ENCODE measurements around the gene ICAM5. TPM values are rescaled to one million over a fixed set of nuclear protein-coding genes. Genes with fewer than 3 reads are reported as not detected.

Gene ICAM5
- total and polyA plus RNA-seq, 9 of the 15 experiments (the other 6 are each of a cell fraction or from before 2014, with no cell fraction given) = 0.10 to 114 (median 13.7) TPM

- TF ChIP-seq ZNF324 (CRISPR knock-in tag; IDR thresholded peaks at IDR 0.05) (0 out of 2 replicates have a peak, but pooled peaks have one; percentile 17), IFI16 (CRISPR knock-in tag; IDR thresholded peaks at IDR 0.05) (no peak), ATF1 (CRISPR knock-in tag; IDR thresholded peaks at IDR 0.05) (no peak), ATF1 (tag; IDR thresholded peaks at IDR 0.05) (no peak), ZSCAN32 (CRISPR knock-in tag; IDR thresholded peaks at IDR 0.05) (no peak), ELF1 (tag; IDR thresholded peaks at IDR 0.05) (no peak), NFIX (CRISPR knock-in tag; IDR thresholded peaks at IDR 0.05; ENCODE audit: low read depth) (no peak), ZFP30 (CRISPR knock-in tag; IDR thresholded peaks at IDR 0.05; ENCODE audit: borderline replicate concordance) (no peak), ZKSCAN8 (CRISPR knock-in tag; IDR thresholded peaks at IDR 0.05) (no peak), HCFC1 (IDR thresholded peaks at IDR 0.05; ENCODE audit: low read depth, low read length) (no peak), ZNF75A (CRISPR knock-in tag; IDR thresholded peaks at IDR 0.05) (no peak), PHTF2 (CRISPR knock-in tag; IDR thresholded peaks at IDR 0.05) (no peak), HDGF (IDR thresholded peaks at IDR 0.05) (no peak), TAL1 (IDR thresholded peaks at IDR 0.05) (no peak), ZFP36 (IDR thresholded peaks at IDR 0.05; ENCODE audit: low read depth, low read length, partially characterized antibody) (no peak), TAF15 (IDR thresholded peaks at IDR 0.05; ENCODE audit: low read depth, low read length) (no peak), PHF20 (IDR thresholded peaks at IDR 0.05; ENCODE audit: partially characterized antibody) (no peak), RFX7 (CRISPR knock-in tag; IDR thresholded peaks at IDR 0.05) (no peak), NEUROD1 (IDR thresholded peaks at IDR 0.05; ENCODE audit: borderline replicate concordance, low read depth, low read length, partially characterized antibody) (no peak), ZFPM2 (CRISPR knock-in tag; IDR thresholded peaks at IDR 0.05) (no peak), NFXL1 (CRISPR knock-in tag; IDR thresholded peaks at IDR 0.05) (no peak), ETS2 (tag; IDR thresholded peaks at IDR 0.05; ENCODE audit: borderline replicate concordance, poor library complexity, severe bottlenecking) (no peak), TEAD2 (tag; IDR thresholded peaks at IDR 0.05) (0 out of 2 replicates have a peak, but pooled peaks have one; percentile 9), BRCA1 (IDR thresholded peaks at IDR 0.05) (no peak), BRCA1 (CRISPR knock-in tag; IDR thresholded peaks at IDR 0.05) (no peak), NCOA1 (IDR thresholded peaks at IDR 0.05; ENCODE audit: low read depth) (peak; percentile 50; the same call in 1 of the 2 replicates), CBX3 (IDR thresholded peaks at IDR 0.05; ENCODE audit: borderline replicate concordance in 1 of 2, low read length in 2 of 2) (no peak)
- TF ChIP-seq, protein P1, sequence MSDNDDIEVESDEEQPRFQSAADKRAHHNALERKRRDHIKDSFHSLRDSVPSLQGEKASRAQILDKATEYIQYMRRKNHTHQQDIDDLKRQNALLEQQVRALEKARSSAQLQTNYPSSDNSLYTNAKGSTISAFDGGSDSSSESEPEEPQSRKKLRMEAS (CRISPR knock-in tag; IDR thresholded peaks at IDR 0.05) = no peak
- TF ChIP-seq, protein P2, sequence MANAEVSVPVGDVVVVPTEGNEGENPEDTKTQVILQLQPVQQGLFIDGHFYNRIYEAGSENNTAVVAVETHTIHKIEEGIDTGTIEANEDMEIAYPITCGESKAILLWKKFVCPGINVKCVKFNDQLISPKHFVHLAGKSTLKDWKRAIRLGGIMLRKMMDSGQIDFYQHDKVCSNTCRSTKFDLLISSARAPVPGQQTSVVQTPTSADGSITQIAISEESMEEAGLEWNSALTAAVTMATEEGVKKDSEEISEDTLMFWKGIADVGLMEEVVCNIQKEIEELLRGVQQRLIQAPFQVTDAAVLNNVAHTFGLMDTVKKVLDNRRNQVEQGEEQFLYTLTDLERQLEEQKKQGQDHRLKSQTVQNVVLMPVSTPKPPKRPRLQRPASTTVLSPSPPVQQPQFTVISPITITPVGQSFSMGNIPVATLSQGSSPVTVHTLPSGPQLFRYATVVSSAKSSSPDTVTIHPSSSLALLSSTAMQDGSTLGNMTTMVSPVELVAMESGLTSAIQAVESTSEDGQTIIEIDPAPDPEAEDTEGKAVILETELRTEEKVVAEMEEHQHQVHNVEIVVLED (CRISPR knock-in tag; IDR thresholded peaks at IDR 0.05) = no peak
- TF ChIP-seq, protein P3, sequence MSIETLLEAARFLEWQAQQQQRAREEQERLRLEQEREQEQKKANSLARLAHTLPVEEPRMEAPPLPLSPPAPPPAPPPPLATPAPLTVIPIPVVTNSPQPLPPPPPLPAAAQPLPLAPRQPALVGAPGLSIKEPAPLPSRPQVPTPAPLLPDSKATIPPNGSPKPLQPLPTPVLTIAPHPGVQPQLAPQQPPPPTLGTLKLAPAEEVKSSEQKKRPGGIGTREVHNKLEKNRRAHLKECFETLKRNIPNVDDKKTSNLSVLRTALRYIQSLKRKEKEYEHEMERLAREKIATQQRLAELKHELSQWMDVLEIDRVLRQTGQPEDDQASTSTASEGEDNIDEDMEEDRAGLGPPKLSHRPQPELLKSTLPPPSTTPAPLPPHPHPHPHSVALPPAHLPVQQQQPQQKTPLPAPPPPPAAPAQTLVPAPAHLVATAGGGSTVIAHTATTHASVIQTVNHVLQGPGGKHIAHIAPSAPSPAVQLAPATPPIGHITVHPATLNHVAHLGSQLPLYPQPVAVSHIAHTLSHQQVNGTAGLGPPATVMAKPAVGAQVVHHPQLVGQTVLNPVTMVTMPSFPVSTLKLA (conservative IDR thresholded peaks at IDR 0.05) = no peak
These were observed 2.5 kb downstream of the ICAM5 start (continued) for GRCh38 chr19:10292206-10292788.

Measured in K562 (cell line).